Nephron progenitor cell (in vitro differentiated cells): ENCODE measurements around the gene CTNNA2.

Source experiments
- DNase-seq: peaks from one replicate; pipeline ENCODE4 v3.0.0; 2021
- H3K27ac Mint-ChIP-seq: 2 replicates; pipeline ENCODE4 v1.8.0; 2021; ENCODE audit warnings: mild to moderate bottlenecking, moderate library complexity, mixed read lengths
- H3K27me3 Mint-ChIP-seq: 2 replicates; pipeline ENCODE4 v1.8.0; 2021; ENCODE audit warnings: mild to moderate bottlenecking, low read depth, mixed read lengths; ENCODE audit not compliant: poor library complexity
- H3K36me3 Mint-ChIP-seq: 2 replicates; pipeline ENCODE4 v1.8.0; 2021; ENCODE audit warnings: low read depth, mixed read lengths
- H3K4me1 Mint-ChIP-seq: 2 replicates; pipeline ENCODE4 v1.8.0; 2021; ENCODE audit warnings: mixed read lengths
- H3K4me3 Mint-ChIP-seq: 2 replicates; pipeline ENCODE4 v1.8.0; 2021; ENCODE audit warnings: mild to moderate bottlenecking, moderate library complexity, mixed read lengths
- H3K9me3 Mint-ChIP-seq: 2 replicates; pipeline ENCODE4 v1.8.0; 2021; ENCODE audit warnings: mild to moderate bottlenecking, moderate library complexity, mixed read lengths
- CTCF ChIP-seq: fragments of 200-600 bp; sonication (generic); IDR thresholded peaks from 2 replicates; pipeline ENCODE4 v1.5.0; 2021; ENCODE audit warnings: antibody characterized with exemption

Gene CTNNA2

GRCh38 chr2:80153768-80154167 lies 640.9 kb downstream of the CTNNA2 start:
- H3K4me1 Mint-ChIP-seq = no peaks in the 10 kb centered on the region
- H3K4me3 Mint-ChIP-seq = no peak overlapping the region
- no peak overlapping the region for H3K27ac Mint-ChIP-seq
- no peaks in the 10 kb centered on the region for H3K9me3 Mint-ChIP-seq
- no peak for DNase-seq
- no peak for TF ChIP-seq CTCF
- no peaks in the 10 kb centered on the region for H3K36me3 Mint-ChIP-seq
- peaks cover 8% of the 10 kb centered on the region for H3K27me3 Mint-ChIP-seq

GRCh38 chr2:80154231-80154915 lies 641.5 kb downstream of the CTNNA2 start:
- no peak for DNase-seq
- H3K9me3 Mint-ChIP-seq = peaks cover 2% of the 10 kb centered on the region
- TF ChIP-seq CTCF = no peak
- no peak overlapping the region for H3K27ac Mint-ChIP-seq
- no peak overlapping the region for H3K4me3 Mint-ChIP-seq
- peaks cover 8% of the 10 kb centered on the region for H3K27me3 Mint-ChIP-seq
- no peaks in the 10 kb centered on the region for H3K36me3 Mint-ChIP-seq
- no peaks in the 10 kb centered on the region for H3K4me1 Mint-ChIP-seq

GRCh38 chr2:80164375-80164774 lies 651.5 kb downstream of the CTNNA2 start:
- H3K27me3 Mint-ChIP-seq = peaks cover 4% of the 10 kb centered on the region

GRCh38 chr2:80166483-80167171 lies 653.8 kb downstream of the CTNNA2 start:
- H3K36me3 Mint-ChIP-seq = no peaks in the 10 kb centered on the region
- peaks cover 7% of the 10 kb centered on the region for H3K9me3 Mint-ChIP-seq
- DNase-seq = no peak
- peaks cover 15% of the 10 kb centered on the region for H3K4me1 Mint-ChIP-seq
- H3K4me3 Mint-ChIP-seq = no peak overlapping the region
- H3K27me3 Mint-ChIP-seq = peaks cover 4% of the 10 kb centered on the region
- no peak for TF ChIP-seq CTCF
- H3K27ac Mint-ChIP-seq = no peak overlapping the region

More at GRCh38 chr2:80164375-80164774, 651.5 kb downstream of the CTNNA2 start:
- TF ChIP-seq CTCF = no peak
- H3K4me1 Mint-ChIP-seq = peaks cover 10% of the 10 kb centered on the region
- H3K9me3 Mint-ChIP-seq = peaks cover 23% of the 10 kb centered on the region
- H3K36me3 Mint-ChIP-seq = no peaks in the 10 kb centered on the region
- no peak for DNase-seq
- H3K4me3 Mint-ChIP-seq = no peak overlapping the region
- H3K27ac Mint-ChIP-seq = no peak overlapping the region

GRCh38 chr2:80167284-80167808 lies 654.5 kb downstream of the CTNNA2 start:
- TF ChIP-seq CTCF = no peak
- no peak for DNase-seq
- peaks cover 15% of the 10 kb centered on the region for H3K4me1 Mint-ChIP-seq
- no peak overlapping the region for H3K4me3 Mint-ChIP-seq
- H3K27ac Mint-ChIP-seq = no peak overlapping the region
- no peaks in the 10 kb centered on the region for H3K36me3 Mint-ChIP-seq
- H3K9me3 Mint-ChIP-seq = peaks cover 3% of the 10 kb centered on the region
- peaks cover 4% of the 10 kb centered on the region for H3K27me3 Mint-ChIP-seq
